ENCODE data around the gene HAS3.
"Not testable (repeated sequence)": the region's sequence is repeated elsewhere in the genome, so short reads cannot be mapped to it uniquely, and the experiment has no call there.

HAS3 gene

DNA sequence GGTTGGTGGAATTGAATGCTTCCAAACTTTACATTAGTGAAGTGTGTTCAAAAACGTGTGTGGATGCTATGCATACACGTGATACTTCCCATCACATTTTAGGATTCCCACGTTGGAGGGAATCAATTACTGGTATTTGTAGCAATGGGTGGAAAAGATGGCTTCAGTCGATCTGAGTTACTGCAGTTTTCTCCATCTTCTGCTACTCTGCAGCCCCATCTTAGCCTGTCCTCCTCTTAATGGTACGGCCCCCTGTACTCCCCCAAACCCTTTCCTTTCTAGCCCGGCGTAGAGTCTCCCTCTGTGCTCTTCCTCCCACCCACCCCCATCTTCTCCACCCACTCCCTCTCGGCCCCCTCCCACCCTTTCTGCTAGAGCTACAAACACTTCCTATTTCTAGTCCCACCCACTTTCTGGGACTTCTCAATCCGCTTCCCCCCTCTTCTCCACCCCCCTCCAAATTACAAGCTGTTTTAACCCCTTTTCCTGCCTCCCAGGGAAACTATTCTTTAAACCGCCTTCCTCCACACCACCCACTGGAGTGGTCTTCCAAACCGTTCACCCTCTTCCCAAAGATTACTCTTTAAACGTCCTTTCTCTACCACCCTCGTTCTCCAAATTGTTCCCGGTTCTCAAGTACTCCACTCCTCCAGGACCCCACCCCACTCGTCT lies 25.9 kb downstream of the HAS3 start:
- Histone ChIP-seq H3K36me3 (ENCODE audit: control insufficient read depth, insufficient read depth, low read length) (peaks cover 33% of the 10 kb centered on the region), H3K27me3 (ENCODE audit: control insufficient read depth, insufficient read depth, low read length) (no peaks in the 10 kb centered on the region), H3K27ac (ENCODE audit: low read depth, low read length) (peak overlapping the region; percentile 97), H3K4me1 (ENCODE audit: control insufficient read depth, insufficient read depth, low read length) (peaks cover 14% of the 10 kb centered on the region), H3K4me3 (ENCODE audit: low read depth, low read length) (peak overlapping the region; percentile 91), H3K9ac (ENCODE audit: low read length) (peak overlapping the region; percentile 95), H3K9me3 (ENCODE audit: control insufficient read depth, insufficient read depth, low read depth, low read length) (no peaks in the 10 kb centered on the region)

DNA sequence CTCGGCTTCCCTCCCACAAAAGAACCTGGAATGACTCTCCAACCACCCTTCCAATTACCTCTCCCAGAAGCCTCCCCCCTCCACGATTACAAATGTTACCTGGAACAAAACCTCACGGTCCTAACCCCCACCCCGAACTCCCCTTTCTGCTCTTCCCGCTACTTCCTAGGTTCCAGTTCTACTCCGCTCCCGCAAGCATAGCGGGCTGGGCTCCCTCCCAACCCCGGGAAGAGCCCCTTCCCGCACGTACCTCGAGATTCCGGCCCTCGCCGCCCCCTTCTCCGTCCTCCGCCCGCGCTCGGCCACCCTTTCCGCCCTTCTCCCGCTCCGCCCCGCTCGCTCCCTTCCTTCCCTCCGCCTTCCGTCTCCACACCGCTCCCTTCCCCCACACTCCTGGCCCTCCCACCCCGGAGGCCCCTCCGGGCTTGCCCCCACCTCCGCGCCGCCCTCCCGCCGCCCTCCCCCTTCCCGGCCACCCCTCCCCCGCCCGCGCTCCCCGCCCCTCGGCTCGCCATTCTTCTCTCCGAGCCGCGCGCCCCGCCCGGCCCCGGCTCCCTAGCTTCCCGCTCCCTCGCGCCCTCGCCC lies 26.5 kb downstream of the HAS3 start:
- H3K9me3 ChIP-seq (ENCODE audit: control insufficient read depth, insufficient read depth, low read depth, low read length), result no peaks in the 10 kb centered on the region
- H3K36me3 ChIP-seq (ENCODE audit: control insufficient read depth, insufficient read depth, low read length), result peaks cover 35% of the 10 kb centered on the region
- H3K27me3 ChIP-seq (ENCODE audit: control insufficient read depth, insufficient read depth, low read length), result no peaks in the 10 kb centered on the region
- H3K27ac ChIP-seq (ENCODE audit: low read depth, low read length), result peak overlapping the region; percentile 97
- peaks cover 14% of the 10 kb centered on the region for H3K4me1 ChIP-seq (ENCODE audit: control insufficient read depth, insufficient read depth, low read length)
- H3K9ac ChIP-seq (ENCODE audit: low read length), result peak overlapping the region; percentile 95
- H3K4me3 ChIP-seq (ENCODE audit: low read depth, low read length), result peak overlapping the region; percentile 91

DNA sequence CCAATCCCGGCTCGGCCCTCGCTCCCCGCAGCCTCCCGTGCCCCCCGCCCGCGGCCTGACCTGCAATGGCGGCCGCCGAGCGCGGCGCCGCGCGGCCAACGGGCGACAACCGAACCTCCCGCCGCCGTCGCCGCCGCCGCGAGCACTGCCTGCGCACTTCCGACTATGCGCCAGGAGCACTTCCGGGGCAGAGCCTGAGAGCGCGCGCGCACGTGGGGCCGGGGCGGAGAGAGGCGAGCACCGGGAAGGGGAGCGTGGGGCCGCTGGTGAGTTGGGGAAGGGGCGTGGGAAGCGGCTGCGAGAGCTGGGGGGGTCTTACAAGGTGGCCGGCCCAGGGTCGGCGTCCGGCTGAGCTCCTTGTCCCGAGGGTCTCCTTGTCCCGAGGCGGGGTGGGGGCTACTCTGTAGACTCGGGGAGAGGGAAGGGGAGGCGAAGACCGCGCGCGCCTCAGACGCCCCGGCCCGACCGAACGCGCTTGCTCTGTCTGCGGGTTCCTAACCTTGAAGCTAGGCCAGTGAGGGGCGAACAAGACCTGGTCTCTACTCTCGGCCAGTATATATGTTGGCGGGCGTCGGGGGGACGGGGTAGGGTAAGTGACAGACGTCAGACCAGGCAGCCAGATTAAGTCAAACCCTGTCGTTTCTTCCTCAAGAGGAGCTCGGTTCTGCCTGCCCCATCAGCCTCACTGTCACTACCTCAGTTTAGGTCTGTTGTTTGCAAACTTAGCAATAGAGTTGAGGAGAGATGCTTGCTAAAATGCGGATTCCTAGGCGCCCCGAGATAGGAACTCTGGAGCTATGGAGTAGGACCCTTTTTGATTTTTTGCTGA lies 27.2 kb downstream of the HAS3 start, which contains the start of the genes CHTF8 and UTP4:
Gene CHTF8, minus strand, starts transcription at position 165 of the 829 bp plus-strand sequence. CDS start 11,130 bp downstream, outside the sequence.
Gene UTP4, plus strand, starts transcription at position 226 of the 829 bp plus-strand sequence. CDS start 811 bp downstream, outside the sequence.
- H3K27ac ChIP-seq (ENCODE audit: low read depth, low read length), result peak within 1 kb of the TSS; percentile 97
- no peaks in the 10 kb centered on the region for H3K27me3 ChIP-seq (ENCODE audit: control insufficient read depth, insufficient read depth, low read length)
- H3K4me3 ChIP-seq (ENCODE audit: low read depth, low read length), result peak within 1 kb of the TSS; percentile 91
- H3K36me3 ChIP-seq (ENCODE audit: control insufficient read depth, insufficient read depth, low read length), result peaks cover 42% of the 10 kb centered on the region
- peak within 1 kb of the TSS; percentile 95 for H3K9ac ChIP-seq (ENCODE audit: low read length)
- H3K9me3 ChIP-seq (ENCODE audit: control insufficient read depth, insufficient read depth, low read depth, low read length), result no peaks in the 10 kb centered on the region
- peaks cover 14% of the 10 kb centered on the region for H3K4me1 ChIP-seq (ENCODE audit: control insufficient read depth, insufficient read depth, low read length)

DNA sequence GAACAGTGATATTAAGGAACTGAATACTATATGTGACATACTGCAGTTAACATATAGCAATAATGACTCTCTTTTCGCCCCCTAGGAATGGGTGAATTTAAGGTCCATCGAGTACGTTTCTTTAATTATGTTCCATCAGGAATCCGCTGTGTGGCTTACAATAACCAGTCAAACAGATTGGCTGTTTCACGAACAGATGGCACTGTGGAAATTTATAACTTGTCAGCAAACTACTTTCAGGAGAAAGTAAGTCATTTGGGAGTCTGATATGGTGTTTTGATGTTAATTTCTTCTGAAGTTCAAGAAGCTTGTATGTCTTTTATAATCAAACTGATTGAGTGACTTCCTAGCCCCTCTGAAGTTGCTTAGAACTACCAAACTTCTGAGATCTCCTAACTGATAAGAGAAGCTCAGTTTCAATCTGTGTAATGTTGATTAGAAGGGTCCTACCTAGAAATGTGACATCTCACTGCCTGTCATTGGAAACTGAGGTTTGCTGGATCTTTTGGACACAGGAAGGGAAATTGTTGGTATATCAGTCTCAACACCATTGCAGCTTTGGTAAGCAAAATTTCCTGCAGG lies 28.0 kb downstream of the HAS3 start:
- H3K27me3 ChIP-seq (ENCODE audit: control insufficient read depth, insufficient read depth, low read length), result no peaks in the 10 kb centered on the region
- no peaks in the 10 kb centered on the region for H3K9me3 ChIP-seq (ENCODE audit: control insufficient read depth, insufficient read depth, low read depth, low read length)
- H3K4me3 ChIP-seq (ENCODE audit: low read depth, low read length), result peak overlapping the region; percentile 91
- H3K4me1 ChIP-seq (ENCODE audit: control insufficient read depth, insufficient read depth, low read length), result peaks cover 14% of the 10 kb centered on the region
- H3K9ac ChIP-seq (ENCODE audit: low read length), result peak overlapping the region; percentile 89
- peaks cover 45% of the 10 kb centered on the region for H3K36me3 ChIP-seq (ENCODE audit: control insufficient read depth, insufficient read depth, low read length)
- H3K27ac ChIP-seq (ENCODE audit: low read depth, low read length), result no peak overlapping the region

DNA sequence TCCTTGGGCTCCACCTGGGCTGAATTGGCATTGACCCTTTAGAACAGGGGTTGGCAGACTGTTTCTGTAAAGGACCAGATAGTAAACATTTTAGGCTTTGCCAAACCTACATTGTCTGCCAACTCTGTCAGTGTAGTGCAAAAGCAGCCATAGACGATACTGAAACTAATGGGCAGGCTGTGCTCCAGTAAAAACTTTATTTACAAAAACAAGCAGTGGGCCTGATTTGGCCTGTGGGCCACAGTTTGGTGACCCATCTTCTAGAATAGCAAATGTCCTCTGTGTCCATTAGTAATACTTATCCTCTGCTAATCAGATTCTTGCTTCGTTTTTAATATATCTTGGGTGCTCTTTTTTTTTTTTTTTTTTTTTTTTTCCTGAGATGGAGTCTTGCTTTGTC lies 33.2 kb downstream of the HAS3 start:
- peaks cover 88% of the 10 kb centered on the region for H3K36me3 ChIP-seq (ENCODE audit: control insufficient read depth, insufficient read depth, low read length)
- H3K9me3 ChIP-seq (ENCODE audit: control insufficient read depth, insufficient read depth, low read depth, low read length), result no peaks in the 10 kb centered on the region

DNA sequence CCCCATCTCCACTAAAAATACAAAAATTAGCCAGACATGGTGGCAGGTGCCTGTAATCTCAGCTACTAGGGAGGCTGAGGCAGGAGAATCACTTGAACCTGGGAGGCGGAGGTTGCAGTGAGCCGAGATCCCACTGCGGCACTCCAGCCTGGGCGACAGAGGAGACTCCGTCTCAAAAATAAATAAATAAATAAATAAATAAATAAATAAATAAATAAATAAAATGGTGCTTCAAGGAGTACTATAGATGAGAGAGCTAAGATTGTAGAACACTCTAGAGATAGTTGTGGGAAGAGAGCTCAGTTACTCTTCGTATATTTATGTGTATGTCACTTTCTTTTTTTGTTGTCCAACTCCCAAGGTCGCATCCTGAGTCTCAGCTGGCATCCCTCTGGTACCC lies 34.0 kb downstream of the HAS3 start:
- peaks cover 86% of the 10 kb centered on the region for H3K36me3 ChIP-seq (ENCODE audit: control insufficient read depth, insufficient read depth, low read length)
- H3K9me3 ChIP-seq (ENCODE audit: control insufficient read depth, insufficient read depth, low read depth, low read length); H3K27me3 ChIP-seq (ENCODE audit: control insufficient read depth, insufficient read depth, low read length); H3K27ac ChIP-seq (ENCODE audit: low read depth, low read length); H3K9ac ChIP-seq (ENCODE audit: low read length); H3K4me3 ChIP-seq (ENCODE audit: low read depth, low read length); H3K4me1 ChIP-seq (ENCODE audit: control insufficient read depth, insufficient read depth, low read length): not testable (repeated sequence)

More for the DNA sequence above, 33.2 kb downstream of the HAS3 start:
- no peak overlapping the region for H3K9ac ChIP-seq (ENCODE audit: low read length)
- H3K27me3 ChIP-seq (ENCODE audit: control insufficient read depth, insufficient read depth, low read length), result no peaks in the 10 kb centered on the region
- no peak overlapping the region for H3K27ac ChIP-seq (ENCODE audit: low read depth, low read length)
- H3K4me3 ChIP-seq (ENCODE audit: low read depth, low read length), result no peak overlapping the region
- H3K4me1 ChIP-seq (ENCODE audit: control insufficient read depth, insufficient read depth, low read length), result peaks cover 1% of the 10 kb centered on the region

DNA sequence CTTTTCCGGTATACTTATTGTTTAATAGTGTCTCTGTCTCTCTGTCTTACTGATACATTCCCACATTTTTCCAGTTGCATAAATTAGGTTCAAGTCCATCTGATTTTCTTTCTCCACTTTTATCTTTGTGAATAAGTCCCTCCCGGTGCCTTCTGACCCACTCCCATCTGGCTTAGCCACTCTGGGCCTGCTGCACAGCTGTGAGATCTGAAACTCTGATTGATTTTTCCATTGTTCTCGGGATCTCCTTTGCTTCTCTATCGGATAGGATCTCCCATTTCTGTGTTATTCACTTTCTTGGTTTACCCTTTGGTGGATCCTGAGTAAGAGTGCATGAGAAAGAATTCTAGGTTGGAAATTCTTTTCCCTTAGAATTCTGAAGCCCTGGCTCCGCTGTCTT lies 35.6 kb downstream of the HAS3 start:
- Histone ChIP-seq H3K27ac (ENCODE audit: low read depth, low read length) (no peak overlapping the region), H3K36me3 (ENCODE audit: control insufficient read depth, insufficient read depth, low read length) (peaks cover 91% of the 10 kb centered on the region), H3K27me3 (ENCODE audit: control insufficient read depth, insufficient read depth, low read length) (no peaks in the 10 kb centered on the region), H3K9me3 (ENCODE audit: control insufficient read depth, insufficient read depth, low read depth, low read length) (no peaks in the 10 kb centered on the region), H3K4me1 (ENCODE audit: control insufficient read depth, insufficient read depth, low read length) (no peaks in the 10 kb centered on the region), H3K9ac (ENCODE audit: low read length) (no peak overlapping the region), H3K4me3 (ENCODE audit: low read depth, low read length) (no peak overlapping the region)

DNA sequence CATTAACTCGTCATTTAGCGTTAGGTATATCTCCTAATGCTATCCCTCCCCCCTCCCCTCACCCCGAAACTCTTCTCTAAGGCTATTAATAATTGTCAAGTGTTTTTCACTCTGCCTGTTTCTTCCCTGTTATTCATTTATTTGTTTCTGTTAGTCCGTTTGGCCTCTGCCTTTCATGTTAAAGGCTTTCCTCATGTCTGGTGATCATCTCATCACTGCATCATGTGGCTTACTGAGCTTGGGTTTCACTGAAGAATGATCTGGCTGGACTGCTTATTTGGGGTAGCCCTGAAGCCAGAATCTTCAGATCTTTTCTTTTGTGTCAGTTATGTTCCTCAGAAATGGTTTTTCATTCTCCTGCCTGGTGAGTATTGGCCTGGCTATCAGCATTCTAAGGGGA lies 36.5 kb downstream of the HAS3 start:
- Histone ChIP-seq H3K27ac (ENCODE audit: low read depth, low read length) (no peak overlapping the region), H3K9ac (ENCODE audit: low read length) (no peak overlapping the region), H3K4me1 (ENCODE audit: control insufficient read depth, insufficient read depth, low read length) (no peaks in the 10 kb centered on the region), H3K4me3 (ENCODE audit: low read depth, low read length) (no peak overlapping the region), H3K36me3 (ENCODE audit: control insufficient read depth, insufficient read depth, low read length) (peaks cover 86% of the 10 kb centered on the region), H3K9me3 (ENCODE audit: control insufficient read depth, insufficient read depth, low read depth, low read length) (no peaks in the 10 kb centered on the region), H3K27me3 (ENCODE audit: control insufficient read depth, insufficient read depth, low read length) (no peaks in the 10 kb centered on the region)

DNA sequence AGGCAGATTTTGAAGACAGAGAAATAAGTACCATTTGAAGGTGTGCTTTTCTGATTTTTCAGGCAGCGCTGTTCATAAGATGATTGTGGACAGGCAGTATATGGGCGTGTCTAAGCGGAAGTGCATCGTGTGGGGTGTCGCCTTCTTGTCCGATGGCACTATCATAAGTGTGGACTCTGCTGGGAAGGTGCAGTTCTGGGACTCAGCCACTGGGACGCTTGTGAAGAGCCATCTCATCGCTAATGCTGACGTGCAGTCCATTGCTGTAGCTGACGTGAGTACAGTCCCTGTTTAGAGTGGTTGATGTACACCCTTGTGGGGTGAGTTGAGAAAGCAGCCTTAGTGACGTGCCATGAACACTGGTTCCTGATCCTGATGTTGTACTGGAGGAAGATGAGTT lies 37.7 kb downstream of the HAS3 start:
- Histone ChIP-seq H3K27ac (ENCODE audit: low read depth, low read length) (no peak overlapping the region), H3K9me3 (ENCODE audit: control insufficient read depth, insufficient read depth, low read depth, low read length) (no peaks in the 10 kb centered on the region), H3K9ac (ENCODE audit: low read length) (no peak overlapping the region), H3K27me3 (ENCODE audit: control insufficient read depth, insufficient read depth, low read length) (no peaks in the 10 kb centered on the region), H3K4me3 (ENCODE audit: low read depth, low read length) (no peak overlapping the region), H3K36me3 (ENCODE audit: control insufficient read depth, insufficient read depth, low read length) (peaks cover 80% of the 10 kb centered on the region), H3K4me1 (ENCODE audit: control insufficient read depth, insufficient read depth, low read length) (no peaks in the 10 kb centered on the region)

DNA sequence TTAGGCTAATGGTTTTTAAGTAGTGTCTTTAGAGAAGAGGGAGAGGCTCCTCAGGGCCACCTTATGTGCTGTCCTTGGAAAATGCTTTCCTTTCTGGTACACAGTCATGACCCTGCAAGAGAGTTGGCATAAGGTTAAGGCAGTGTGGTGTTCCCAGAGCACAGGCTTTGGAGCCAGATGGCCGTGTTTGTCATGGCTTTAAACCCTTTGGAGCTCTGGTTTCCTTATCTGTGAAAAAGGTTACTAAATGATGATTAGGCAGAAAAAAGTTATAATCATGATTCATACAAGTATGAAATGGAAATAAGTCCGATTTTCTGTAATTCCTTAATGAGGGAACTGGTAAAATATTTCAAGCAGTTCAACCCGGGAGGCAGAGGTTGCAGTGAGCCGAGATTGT lies 40.2 kb downstream of the HAS3 start:
- H3K9me3 ChIP-seq (ENCODE audit: control insufficient read depth, insufficient read depth, low read depth, low read length), result no peaks in the 10 kb centered on the region
- no peaks in the 10 kb centered on the region for H3K4me1 ChIP-seq (ENCODE audit: control insufficient read depth, insufficient read depth, low read length)
- H3K27ac ChIP-seq (ENCODE audit: low read depth, low read length), result no peak overlapping the region
- no peaks in the 10 kb centered on the region for H3K27me3 ChIP-seq (ENCODE audit: control insufficient read depth, insufficient read depth, low read length)
- H3K36me3 ChIP-seq (ENCODE audit: control insufficient read depth, insufficient read depth, low read length), result peaks cover 74% of the 10 kb centered on the region
- H3K9ac ChIP-seq (ENCODE audit: low read length), result no peak overlapping the region
- H3K4me3 ChIP-seq (ENCODE audit: low read depth, low read length), result no peak overlapping the region
